ENCODE measurements around the gene PPP2R2C. TPM values are rescaled to one million over a fixed set of nuclear protein-coding genes. Genes with fewer than 3 reads are reported as not detected.

Gene PPP2R2C
- total RNA-seq, 1 experiment from 2014 or later: 0.17 TPM

DNA sequence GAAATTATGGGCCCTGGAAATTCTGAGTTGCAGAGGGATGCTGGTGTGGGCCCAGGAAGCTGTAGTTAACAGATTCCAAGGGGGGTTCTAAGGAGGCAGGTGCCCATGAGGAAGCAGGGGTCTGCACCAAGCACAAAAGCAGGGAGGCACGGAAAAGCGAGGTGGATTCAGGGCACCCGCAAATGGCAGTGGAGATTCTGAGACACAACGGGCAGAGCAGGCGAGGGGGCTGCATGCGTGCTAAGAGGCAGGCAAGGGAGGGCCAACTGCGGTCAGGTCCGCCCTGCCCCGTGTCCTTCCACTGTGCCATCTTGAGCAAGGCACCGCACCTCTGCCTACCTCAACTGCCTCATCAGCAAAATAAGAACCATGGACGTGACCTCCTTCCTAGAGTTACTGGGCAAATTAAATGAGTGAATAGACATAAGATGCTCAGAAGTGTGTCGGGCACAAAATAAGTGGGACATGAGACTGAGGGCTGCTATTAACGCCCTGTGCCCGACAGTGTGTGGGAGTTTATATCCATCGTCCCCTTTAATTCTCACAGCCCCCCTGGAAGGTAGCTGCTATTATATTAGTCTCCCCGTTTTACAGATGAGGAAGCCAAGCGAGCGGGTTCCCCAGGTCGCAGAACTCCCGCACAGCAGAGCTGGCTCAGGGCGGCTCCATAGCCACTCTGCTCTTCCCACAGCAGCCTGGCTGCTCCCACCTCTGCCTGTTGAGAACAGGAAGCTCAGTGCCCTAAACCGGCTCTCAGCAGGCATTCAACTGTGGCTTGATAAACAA is 67.6 kb downstream of the PPP2R2C start:
- no peak for DNase-seq (ENCODE audit: low read depth)

DNA sequence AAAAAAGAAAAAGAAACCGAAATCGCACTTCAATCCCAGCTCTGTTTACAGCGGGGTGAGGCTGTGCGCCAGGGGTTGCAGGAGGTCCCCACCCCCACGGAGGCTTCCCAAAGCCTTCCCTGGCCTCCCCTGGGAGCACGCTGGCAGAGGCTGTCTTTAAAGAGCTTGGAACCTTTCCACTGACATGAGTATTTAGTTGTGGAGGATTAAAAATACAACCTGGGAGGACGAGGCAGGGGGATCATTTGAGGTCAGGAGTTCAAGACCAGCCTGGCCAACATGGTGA is 69.1 kb downstream of the PPP2R2C start:
- DNase-seq (ENCODE audit: low read depth): no peak

DNA sequence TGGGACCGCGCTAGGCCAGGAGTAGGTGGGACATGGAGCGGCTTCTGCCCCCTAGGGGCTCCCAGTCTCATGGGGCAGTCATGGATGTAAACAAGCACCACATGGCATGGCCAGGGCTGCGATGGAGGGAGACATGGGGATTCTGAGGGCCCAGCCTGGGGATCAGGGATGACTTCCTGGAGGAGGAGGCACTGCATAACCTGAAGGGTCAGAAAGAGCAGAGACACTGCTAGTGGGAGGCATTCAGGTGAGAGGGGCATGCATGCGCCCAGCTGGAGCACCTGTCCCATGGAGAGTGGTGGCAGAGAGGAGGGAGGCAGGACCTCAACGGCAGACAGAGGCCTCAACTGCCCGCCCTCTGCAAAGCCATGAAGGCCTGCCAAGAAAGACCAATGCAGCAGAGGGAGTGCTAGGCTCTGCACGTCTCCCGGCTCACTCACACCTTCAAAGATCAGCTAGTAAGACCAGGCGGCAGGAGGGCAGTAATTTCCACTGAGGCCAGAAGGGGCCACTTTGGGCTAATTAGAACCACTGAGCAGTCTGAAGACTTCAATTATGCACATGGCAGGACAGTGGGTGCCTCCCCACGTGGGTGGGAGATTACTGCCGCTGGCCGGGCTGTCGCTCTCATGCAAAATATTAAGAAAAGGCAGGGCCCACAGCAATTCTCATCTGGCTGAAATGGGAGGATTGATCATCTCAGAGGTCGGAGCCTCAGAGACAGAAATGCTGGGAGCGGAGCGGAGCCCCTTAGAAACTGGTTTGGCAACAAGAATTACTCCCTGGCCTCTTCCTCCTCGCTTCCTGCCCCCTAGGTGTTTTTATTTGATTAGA is 69.6 kb downstream of the PPP2R2C start:
- DNase-seq (ENCODE audit: low read depth): no peak

DNA sequence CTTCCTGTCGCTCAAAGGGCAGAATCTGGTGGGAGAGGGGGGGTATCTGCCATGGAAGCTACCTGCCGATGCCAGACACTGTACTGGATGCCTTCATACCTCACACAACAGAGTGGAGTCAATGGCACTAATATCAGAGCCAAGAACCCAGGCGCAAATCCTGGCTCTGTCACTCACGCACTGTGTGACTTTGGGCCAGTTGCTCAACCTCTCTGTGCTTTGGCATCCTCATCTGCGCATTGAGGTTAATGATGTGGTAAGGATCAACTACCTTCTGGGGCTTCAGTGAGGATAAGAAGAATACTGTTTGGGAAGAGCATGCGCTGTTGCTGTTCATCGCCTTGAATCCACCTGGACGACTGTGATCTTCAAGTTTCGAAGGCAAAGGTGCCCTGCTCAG is 70.6 kb downstream of the PPP2R2C start:
- DNase-seq (ENCODE audit: low read depth): no peak

DNA sequence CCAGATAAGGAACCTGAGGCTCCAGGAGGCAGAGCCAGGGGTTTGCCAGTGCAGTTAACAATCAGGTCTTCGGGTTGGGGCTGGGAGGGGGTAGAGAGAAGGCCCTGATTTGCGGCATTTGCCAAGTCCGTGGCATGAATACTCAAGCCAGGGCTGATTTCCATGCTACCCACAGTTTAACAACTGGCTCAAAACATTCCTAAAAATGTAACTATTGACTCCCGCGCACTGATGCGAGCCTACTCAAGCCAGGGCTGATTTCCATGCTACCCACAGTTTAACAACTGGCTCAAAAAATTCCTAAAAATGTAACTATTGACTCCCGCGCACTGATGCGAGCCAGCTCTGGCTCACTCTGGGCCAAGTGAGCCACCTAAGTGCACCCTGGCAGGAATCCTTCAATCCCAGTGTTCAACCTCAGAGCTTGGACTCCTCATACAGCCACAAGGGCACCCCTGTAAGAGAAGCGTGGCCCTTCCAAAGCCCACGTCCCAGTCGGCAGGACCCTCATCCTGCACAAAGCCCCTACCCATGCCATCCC is 75.6 kb downstream of the PPP2R2C start:
- DNase-seq (ENCODE audit: low read depth): no peak

DNA sequence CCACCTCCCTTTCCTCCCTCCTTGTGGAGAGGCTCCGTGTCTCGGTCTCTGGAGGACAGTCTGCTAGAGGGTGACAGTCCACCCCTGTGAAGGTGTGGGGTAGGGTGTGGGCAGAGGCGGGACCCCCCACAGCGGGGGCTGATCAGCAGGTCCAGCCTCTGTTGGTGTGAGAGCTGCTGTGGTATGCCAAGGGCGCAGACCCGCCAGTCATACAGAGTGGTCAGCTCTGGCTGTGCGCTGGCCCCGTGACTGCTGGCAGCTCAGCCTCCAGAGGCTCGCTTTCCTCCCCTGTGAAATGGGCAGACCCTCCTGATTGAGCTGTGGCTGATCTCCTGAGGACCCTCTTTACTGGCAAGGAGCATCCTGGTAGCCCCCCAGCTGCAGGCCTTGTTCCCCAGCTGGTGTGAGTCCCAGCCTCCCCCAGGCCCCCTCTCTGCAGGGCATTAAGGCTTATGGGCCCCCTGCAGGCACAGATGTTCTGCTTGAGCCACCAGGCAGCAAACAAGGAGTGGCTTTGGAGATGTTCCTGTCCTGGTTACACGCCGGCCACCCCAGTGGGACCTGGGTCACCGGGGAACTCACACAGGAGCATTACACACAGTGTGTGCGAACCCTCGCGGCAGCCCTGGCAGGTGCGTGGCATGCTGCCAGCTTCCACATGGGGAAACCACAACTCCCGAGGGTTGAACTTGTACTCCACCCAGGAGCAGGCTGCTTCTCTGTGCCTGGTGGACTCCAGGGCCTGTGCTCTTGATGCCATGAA is 76.8 kb downstream of the PPP2R2C start:
- DNase-seq (ENCODE audit: low read depth): no peak

DNA sequence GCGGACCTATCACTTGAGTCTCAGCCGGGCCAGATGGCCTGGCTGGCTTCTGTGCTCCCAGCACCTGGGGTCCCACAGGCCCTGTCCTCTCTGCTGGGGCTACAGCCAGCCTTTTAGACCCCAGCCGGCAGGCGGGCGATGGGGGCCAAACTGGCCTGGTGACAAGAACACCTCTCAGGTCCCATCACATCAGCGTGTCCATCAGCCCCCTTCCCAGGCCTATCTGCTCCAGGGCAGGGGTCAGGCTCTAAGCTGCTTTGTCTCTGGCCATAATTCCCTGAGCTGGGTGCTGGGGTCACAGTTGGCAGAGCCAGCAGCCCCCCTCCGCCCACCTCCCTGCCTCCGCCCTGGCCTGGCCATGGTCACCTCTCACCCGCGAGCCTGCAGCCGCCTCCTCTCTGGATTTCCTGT is 77.7 kb downstream of the PPP2R2C start:
- DNase-seq (ENCODE audit: low read depth): no peak

DNA sequence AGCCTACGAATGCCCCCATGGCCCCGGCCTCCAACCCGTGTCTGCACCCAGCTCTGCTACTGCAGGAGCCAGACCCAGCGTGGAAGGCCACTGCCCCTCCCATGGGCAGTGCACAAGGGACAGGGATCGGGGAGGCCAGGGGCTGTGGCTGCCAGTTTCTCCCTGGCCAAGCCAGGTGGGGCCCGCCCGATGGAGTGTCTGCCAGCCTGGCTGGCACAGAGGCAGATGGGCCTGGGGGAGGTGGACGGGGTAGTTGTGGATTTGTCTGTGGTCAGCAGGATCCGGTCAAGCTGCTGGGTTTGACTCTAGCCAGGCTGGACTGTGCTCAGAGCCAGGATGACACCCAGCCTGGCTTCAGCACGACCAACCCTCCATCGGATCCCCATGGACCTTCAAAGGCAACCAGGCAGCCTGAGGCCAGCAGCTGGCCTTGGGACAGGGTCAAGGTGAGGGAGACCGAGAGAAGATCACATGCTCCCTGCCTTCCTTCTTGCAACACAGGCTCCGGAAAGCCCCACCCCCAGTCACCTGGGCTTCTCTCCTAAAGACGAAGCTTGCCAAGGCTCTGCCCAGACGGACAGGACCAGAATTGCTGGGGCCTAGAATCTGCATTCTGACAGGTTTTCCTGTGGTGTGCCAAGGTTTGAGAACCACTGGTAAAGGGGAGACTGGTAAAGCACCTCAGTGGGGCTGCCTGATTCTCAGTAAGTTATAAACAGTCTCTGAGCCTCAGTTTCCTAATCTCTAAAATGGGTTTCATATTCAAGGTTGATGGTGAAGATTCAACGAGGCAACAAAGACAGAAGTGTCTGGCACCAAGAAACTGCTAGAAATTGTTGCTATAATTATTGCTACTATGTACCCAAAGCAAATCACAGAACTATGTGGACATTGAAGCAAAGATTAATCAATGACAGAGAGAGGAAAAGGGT is 78.6 kb downstream of the PPP2R2C start:
- DNase-seq (ENCODE audit: low read depth): no peak

DNA sequence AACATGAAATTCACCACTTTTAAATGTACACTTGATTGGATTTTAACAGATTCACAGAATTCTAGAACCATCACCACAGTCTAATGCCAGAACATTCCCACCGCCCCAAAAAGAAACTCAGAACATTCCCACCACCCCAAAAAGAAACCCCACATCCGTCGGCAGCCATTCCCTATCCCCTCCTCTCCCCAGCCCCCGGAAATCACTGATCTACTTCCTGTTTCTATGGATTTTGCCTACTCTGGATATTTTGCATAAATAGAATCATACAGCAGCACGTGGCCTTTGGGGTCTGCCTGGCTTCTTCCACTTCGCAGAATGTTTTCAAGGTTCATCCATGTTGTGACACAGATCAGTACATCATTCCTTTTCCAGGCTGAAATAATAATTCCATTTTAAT is 79.3 kb downstream of the PPP2R2C start:
- DNase-seq (ENCODE audit: low read depth): no peak

DNA sequence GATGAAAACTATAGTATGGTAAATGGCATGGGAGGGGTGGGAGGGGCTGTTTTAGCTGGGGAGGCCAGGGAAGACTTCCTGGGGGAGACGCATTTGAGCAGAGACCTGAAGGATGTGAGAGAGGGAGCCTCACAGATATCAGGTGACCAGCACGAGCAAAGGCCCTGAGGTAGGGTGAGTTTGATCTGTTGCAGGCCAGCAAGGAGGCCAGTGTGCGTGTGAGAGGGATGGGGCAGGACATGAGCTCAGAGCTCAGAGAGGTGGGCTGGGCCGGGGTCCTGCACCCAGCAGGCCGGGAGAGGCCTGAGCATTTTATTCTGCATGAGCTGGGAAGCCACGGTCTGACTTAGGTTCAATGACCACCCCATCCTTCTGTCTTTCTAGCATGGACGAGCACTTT is 80.0 kb downstream of the PPP2R2C start:
- no peak for DNase-seq (ENCODE audit: low read depth)

DNA sequence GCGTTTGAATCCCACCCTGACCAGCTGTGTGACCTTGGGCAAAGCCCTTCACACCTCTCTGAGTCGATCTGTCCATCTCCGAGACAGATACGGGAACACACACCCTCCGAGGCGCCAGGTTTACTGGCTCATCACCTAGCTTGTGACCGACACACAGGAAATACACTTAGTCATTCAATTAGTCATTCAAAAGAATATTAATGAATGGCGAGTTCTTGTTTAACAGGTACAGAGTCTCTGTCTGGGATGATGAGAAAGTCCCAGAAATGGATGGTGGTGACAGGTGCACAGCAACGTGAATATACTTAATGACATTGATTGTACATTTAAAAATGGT is 80.6 kb downstream of the PPP2R2C start:
- DNase-seq (ENCODE audit: low read depth): peak; percentile 41

DNA sequence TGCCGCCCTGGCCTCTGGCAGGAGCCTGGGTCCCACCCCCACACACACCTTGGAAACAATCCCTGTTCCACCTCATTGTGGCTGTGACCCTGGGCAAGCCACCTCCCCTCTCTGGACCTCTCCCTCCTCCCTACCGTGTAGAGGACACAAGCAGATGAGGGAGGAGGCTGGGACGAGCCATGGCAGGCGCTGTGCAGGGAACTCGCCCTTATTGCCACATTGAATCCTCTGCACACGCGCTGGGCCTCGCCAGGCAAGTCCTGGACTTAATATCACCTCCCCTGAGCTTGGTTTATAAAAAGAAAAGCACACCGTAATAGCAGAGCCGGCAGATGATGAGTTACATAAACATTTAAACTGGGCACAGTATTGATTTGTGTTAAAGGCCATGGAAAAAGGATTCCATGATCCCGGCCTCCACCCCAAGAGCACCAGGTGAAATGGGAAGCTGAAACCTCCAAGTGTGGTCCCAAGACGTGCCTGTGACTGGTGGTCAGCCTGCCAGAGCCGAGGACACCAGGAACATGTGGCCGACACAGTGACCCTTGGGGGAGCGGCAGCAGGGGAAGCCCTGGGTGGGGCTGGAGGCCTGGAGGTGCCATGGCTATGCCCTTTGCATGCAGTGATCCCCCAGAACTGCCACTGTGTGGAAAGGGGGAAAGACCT is 81.1 kb downstream of the PPP2R2C start:
- DNase-seq (ENCODE audit: low read depth): no peak

DNA sequence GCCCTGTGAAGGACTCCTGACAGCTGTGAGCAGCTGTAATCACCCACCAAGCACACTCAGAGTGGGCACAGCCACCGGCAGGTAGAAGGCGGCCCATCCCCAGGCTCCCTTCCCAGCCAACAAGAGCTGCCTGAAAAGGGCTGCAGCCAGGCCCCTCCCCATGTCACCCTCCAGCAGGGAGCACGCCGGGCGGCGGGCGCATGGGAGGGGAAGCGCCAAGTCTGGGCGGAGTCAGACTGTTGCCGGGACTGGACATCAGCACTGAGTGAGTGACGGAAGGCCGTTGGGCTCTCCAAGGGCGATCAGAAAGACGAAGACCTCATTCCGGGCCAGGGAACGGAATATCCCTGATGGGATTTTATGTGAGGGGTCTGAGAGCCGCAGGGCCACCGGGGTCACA is 82.1 kb downstream of the PPP2R2C start:
- no peak for DNase-seq (ENCODE audit: low read depth)

DNA sequence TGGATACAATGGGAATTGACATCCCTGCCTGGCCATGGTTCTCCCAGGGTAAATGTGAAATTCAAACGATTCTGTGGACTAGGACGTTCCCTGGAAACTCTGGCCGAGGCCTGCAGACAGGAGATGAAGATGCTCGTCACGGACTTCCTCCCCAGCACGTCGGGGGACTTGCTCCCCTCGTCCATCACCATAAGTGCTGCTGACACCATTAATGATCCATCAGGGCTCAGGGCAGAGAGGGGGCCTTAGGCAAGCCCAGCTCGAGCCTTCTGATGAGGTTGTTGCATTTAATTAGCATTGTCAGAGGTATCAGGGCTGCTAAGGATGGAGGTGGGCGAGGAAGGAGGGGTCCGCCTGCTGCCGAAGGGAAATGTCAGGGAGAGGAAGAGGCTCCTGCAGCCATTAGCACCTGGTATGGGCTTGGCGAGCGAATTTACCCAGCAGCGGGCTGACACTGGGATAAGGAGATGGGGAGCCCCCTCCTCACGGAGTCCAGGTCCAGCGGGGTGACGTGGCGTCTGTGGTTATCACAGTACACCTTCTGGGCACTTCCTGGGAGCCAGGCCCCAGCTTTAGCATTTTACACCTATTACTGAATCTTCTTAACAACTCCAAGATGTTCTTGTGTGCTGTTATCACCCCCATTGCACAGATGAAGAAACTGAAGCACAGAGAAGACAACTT is 83.1 kb downstream of the PPP2R2C start:
- DNase-seq (ENCODE audit: low read depth): no peak

DNA sequence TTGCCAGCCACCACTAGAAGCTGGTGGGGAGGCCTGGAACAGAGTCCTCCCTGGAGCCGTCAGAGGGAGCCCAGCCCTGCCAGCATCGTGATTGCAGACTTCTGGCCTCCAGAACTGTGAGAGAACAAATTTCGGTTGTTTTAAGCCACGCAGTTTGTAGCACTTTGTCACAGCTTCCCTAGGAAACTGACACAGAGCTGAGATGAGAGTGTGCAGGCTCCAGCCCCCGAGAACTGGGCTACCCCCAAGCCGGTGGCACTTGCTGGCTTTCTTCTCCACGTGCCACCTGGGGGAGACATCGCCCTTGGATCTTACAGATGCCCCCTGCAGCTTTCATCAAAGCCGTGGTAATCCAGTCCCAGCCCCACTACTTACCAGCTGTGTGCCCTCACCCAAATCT is 83.7 kb downstream of the PPP2R2C start:
- DNase-seq (ENCODE audit: low read depth): no peak

DNA sequence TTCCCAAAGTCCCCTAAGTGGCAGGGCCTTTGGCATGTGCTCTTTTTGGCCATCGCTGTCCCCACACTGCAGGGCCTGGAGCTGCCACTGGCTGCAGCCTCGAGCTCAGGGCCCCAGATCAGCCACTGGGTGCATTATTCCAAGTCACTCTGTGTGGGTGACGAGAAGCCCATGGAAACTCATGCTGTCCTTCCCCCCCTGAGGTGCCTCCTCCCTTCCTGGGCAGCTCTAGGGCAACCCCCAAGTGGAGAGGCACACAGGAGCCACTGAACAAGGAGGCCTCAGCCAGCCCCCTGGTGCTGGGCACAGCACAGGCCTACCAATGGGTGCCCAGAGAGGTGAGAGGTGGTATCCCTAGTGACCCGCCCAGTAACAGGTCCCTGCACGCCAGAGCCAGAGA is 84.5 kb downstream of the PPP2R2C start:
- no peak for DNase-seq (ENCODE audit: low read depth)

DNA sequence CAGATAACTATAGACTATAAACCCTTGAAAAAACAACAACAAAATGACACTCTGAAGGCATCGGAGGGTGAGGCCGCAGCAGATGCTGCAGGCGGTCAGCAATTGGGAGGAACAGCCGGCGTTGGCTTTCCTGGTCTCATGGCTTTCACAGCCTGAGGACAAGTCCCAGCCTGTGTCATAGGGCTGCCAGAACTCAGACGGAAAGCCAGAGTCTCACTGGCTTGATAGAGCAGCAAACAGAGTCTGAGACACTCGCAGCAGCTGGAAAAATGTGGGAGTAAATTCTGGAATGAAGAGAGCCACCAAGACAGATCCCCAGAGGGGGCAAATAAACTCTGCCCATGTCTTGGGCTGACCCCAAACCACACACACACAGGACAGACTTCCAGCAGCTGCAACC is 86.3 kb downstream of the PPP2R2C start:
- no peak for DNase-seq (ENCODE audit: low read depth)

DNA sequence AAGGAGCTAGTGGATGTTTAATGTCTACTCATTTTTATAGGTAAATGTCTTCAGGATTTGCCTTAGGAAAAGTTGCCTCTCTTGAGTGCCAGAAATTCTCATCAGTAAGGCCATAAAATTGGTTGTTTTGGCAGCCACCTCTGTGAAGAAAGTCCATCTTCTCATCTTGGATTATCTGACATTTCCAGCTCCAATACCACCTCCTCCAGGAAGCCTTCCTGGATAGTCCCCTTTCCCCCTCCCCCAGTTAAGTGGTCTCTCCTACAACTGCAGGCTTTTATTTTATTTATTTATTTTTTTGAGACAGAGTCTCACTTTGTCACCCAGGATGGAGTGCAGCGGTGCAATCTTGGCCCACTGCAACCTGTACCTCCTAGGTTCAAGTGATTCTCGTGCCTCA is 87.1 kb downstream of the PPP2R2C start:
- DNase-seq (ENCODE audit: low read depth): no peak

DNA sequence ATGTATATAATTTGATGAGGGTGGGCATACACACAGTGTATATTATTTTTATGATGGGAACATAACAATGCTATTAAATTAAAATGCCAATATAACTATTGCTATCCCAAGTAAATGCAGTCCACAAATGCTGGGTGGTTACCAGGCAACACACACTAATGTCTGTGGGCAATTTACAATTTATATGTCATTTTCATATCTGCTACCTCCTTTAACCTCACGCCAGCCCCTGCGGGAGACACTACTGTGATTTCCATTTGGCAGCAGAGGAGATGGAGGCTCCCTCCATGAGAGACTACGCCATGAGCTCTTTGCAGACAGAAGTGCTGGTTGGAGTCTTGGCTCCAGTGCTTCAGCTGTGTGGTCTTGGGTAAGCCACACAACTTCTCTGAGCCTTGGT is 87.9 kb downstream of the PPP2R2C start:
- DNase-seq (ENCODE audit: low read depth): no peak

DNA sequence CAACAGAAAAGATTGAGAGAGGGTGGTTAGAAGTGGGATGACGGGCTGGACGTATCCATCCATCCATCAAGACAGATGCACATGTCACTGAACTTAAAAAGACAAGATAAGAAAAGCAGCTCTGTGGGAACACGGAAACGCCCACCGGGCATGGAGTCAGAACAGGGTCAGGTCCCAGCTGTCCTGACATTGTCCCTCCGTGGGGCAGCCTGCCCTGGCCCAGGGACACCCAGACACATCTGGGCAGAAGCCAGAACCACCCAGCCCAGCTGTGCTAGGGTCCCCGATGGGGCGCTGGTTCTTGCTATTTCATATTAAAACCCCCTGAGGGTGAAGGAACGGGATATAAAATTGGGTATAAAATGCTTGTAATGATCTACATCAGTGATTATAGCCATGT is 88.5 kb downstream of the PPP2R2C start:
- DNase-seq (ENCODE audit: low read depth): no peak
